Endometrial microvascular endothelial cells (primary cell): ENCODE results near the gene KAZN. TPM values are rescaled to one million over a fixed set of nuclear protein-coding genes. Genes with fewer than 3 reads are reported as not detected.
"Not testable (repeated sequence)": the region's sequence is repeated elsewhere in the genome, so short reads cannot be mapped to it uniquely, and the experiment has no call there.

Experiments used
- in situ Hi-C: cut with HindIII; loops from 2 replicates; pipeline ENCODE4 v1.10.0; 2017; ENCODE audit warnings: low sequenced_read_pairs, low pct_unique_long_range_greater_than_20kb; ENCODE audit errors: inconsistent ontology term
- total RNA-seq: library from RNA; depleted of rRNA; stranded (reverse); fragments of >200 nt; gene quantifications from one replicate; pipeline ENCODE4 v1.2.3, GENCODE V29; 2015; ENCODE audit errors: inconsistent ontology term

The KAZN gene
- 0.93 TPM for total RNA-seq

- in situ Hi-C loops: no loop called here
These were observed at the start of gene KAZN for GRCh38 chr1:14598498-14599182. KAZN (plus strand) TSS chr1:14598685.

GRCh38 chr1:14549897-14550620 is 48.4 kb upstream of the KAZN start:
- in situ Hi-C loops: no loop called here

- in situ Hi-C loops: no loop called here
These were observed 47.1 kb upstream of the KAZN start for GRCh38 chr1:14551386-14551785.

- in situ Hi-C loops: no loop called here
These were observed 46.1 kb upstream of the KAZN start for GRCh38 chr1:14552246-14552965.

- in situ Hi-C loops: no loop called here
These were observed 44.8 kb upstream of the KAZN start for GRCh38 chr1:14553711-14554110.

GRCh38 chr1:14555091-14555490 is 43.4 kb upstream of the KAZN start:
- in situ Hi-C loops: no loop called here

GRCh38 chr1:14561014-14561693 is 37.3 kb upstream of the KAZN start:
- in situ Hi-C loops: no loop called here

GRCh38 chr1:14565090-14565489 is 33.4 kb upstream of the KAZN start:
- in situ Hi-C loops: no loop called here

GRCh38 chr1:14567056-14567455 is 31.4 kb upstream of the KAZN start:
- in situ Hi-C loops: no loop called here

GRCh38 chr1:14567903-14568302 is 30.6 kb upstream of the KAZN start:
- in situ Hi-C loops: no loop called here

- in situ Hi-C loops: no loop called here
These were observed 29.6 kb upstream of the KAZN start for GRCh38 chr1:14568716-14569355.

- in situ Hi-C loops: no loop called here
These were observed 28.0 kb upstream of the KAZN start for GRCh38 chr1:14570514-14570913.

- in situ Hi-C loops: no loop called here
These were observed 26.4 kb upstream of the KAZN start for GRCh38 chr1:14571810-14572767.

GRCh38 chr1:14572861-14573260 is 25.6 kb upstream of the KAZN start:
- in situ Hi-C loops: no loop called here

GRCh38 chr1:14576155-14576554 is 22.3 kb upstream of the KAZN start:
- in situ Hi-C loops: no loop called here

GRCh38 chr1:14577261-14577660 is 21.2 kb upstream of the KAZN start:
- in situ Hi-C loops: no loop called here

- in situ Hi-C loops: no loop called here
These were observed 20.3 kb upstream of the KAZN start for GRCh38 chr1:14578156-14578555.

GRCh38 chr1:14580295-14580694 is 18.2 kb upstream of the KAZN start:
- in situ Hi-C loops: not testable (repeated sequence)
